GM12878 (cell line): ENCODE data around the gene PAQR5. TPM values are rescaled to one million over a fixed set of nuclear protein-coding genes. Genes with fewer than 3 reads are reported as not detected.

ENCODE experiments used
- ATAC-seq: fragments of 200-7000 bp; cut with Tn5 transposase; 3 replicates; pipeline ENCODE4 v1.9.1; 2020; ENCODE audit warnings: mild to moderate bottlenecking, moderate library complexity
- BruUV-seq: library from RNA; stranded (reverse); fragments of 400-500 nt; replicated peaks from 2 replicates; lab custom pipeline; 2021; lab: Mats Ljungman, UMichigan
- CTCF ChIA-PET: fragments of 300-600 bp; sonication (Branson Sonifier 250); formaldehyde crosslinking; extraction: SDS; loops from one replicate; lab custom pipeline; 2021; ENCODE audit warnings: inconsistent platforms; lab: Yijun Ruan, JAX
- POLR2A ChIA-PET: fragments of 350-600 bp; formaldehyde crosslinking; extraction: SDS; loops from one replicate; lab custom pipeline; 2021; ENCODE audit warnings: inconsistent platforms; lab: Charles Lee
- RAD21 ChIA-PET: fragments of 300-600 bp; sonication (Branson Sonifier 250); formaldehyde crosslinking; loops from one replicate; lab custom pipeline; 2023; ENCODE audit warnings: antibody characterized with exemption; ENCODE audit not compliant: unreplicated experiment; lab: Charles Lee
- SMC1A ChIA-PET: fragments of 300-600 bp; sonication (Branson Sonifier 250); formaldehyde crosslinking; loops from one replicate; lab custom pipeline; 2023; ENCODE audit not compliant: unreplicated experiment, uncharacterized antibody; lab: Charles Lee
- DNase-seq: peaks from one replicate; pipeline ENCODE4 v3.0.0-alpha.2; 2011; ENCODE audit warnings: low read depth, low spot score
- FAIRE-seq: peaks from 3 replicates; lab custom pipeline; 2011; peaks lifted over from hg19 to GRCh38; lab: Jason Lieb, UNC
- H2AFZ ChIP-seq: 2 replicates; pipeline ENCODE4 v1.6.0; 2011; ENCODE audit warnings: low read depth, low read length, control low read depth; ENCODE audit not compliant: control insufficient read depth
- H3K27ac ChIP-seq: 2 replicates; pipeline ENCODE4 v1.5.1; 2011; ENCODE audit warnings: control low read depth; ENCODE audit not compliant: control insufficient read depth, insufficient read depth
- H3K27me3 ChIP-seq, 2 experiments: replicated peaks in 1 of 2; 2 replicates each; pipeline versions ENCODE4 v1.6.0 to v1.6.1; 2011; ENCODE audit warnings: low read length in 1 of 2; ENCODE audit not compliant: control insufficient read depth in 2 of 2, insufficient read depth in 2 of 2
- H3K36me3 ChIP-seq, 2 experiments: 2 replicates each; pipeline ENCODE4 v1.5.1; 2011; ENCODE audit warnings: low read length in 1 of 2; ENCODE audit not compliant: control insufficient read depth in 2 of 2, insufficient read depth in 2 of 2
- H3K4me1 ChIP-seq: 2 replicates; pipeline ENCODE4 v1.6.1; 2011; ENCODE audit warnings: mild to moderate bottlenecking, low read length, moderate library complexity, mixed read lengths; ENCODE audit not compliant: control insufficient read depth, insufficient read depth
- H3K4me2 ChIP-seq: 2 replicates; pipeline ENCODE4 v1.6.0; 2011; ENCODE audit warnings: control low read depth; ENCODE audit not compliant: control insufficient read depth, insufficient read depth
- H3K4me3 ChIP-seq: fragments of 200-600 bp; sonication (generic); 2 replicates; pipeline ENCODE4 v1.5.1; 2016
- H3K79me2 ChIP-seq: 2 replicates; pipeline ENCODE4 v1.6.0; 2011; ENCODE audit warnings: low read length; ENCODE audit not compliant: control insufficient read depth, insufficient read depth
- H3K9ac ChIP-seq: 2 replicates; pipeline ENCODE4 v1.8.0; 2011; ENCODE audit warnings: low read length, control low read depth, mixed read lengths; ENCODE audit not compliant: control insufficient read depth, insufficient read depth
- H3K9me3 ChIP-seq: replicated peaks from 3 replicates; pipeline ENCODE4 v1.5.1; 2011; ENCODE audit warnings: mild to moderate bottlenecking, low read length; ENCODE audit not compliant: control insufficient read depth, insufficient read depth
- H4K20me1 ChIP-seq: 2 replicates; pipeline ENCODE4 v1.6.0; 2011; ENCODE audit not compliant: control insufficient read depth, insufficient read depth
- BCL11A ChIP-seq: IDR thresholded peaks from 2 replicates; pipeline ENCODE4 v1.6.1; 2011; ENCODE audit warnings: low read depth, low read length
- CHD1 ChIP-seq: IDR thresholded peaks from 2 replicates; pipeline ENCODE4 v1.6.1; 2012; ENCODE audit warnings: low read depth, low read length, improper control_type of control experiment
- CREB1 ChIP-seq: IDR thresholded peaks from 2 replicates; pipeline ENCODE4 v1.6.1; 2012; ENCODE audit warnings: low read depth, mild to moderate bottlenecking, inconsistent platforms
- HDAC6 ChIP-seq: fragments of 200-600 bp; sonication (generic); IDR thresholded peaks from one replicate; pipeline ENCODE4 v1.8.0; 2017; ENCODE audit warnings: antibody characterized with exemption; ENCODE audit not compliant: unreplicated experiment
- MYC ChIP-seq: IDR thresholded peaks from 2 replicates; pipeline ENCODE4 v1.6.1; 2011; ENCODE audit warnings: mild to moderate bottlenecking, low read length, moderate library complexity, inconsistent platforms; ENCODE audit not compliant: insufficient read depth, insufficient replicate concordance, insufficient read length, severe bottlenecking
- NR2C1 ChIP-seq: fragments of 450-650 bp; IDR thresholded peaks from 2 replicates; pipeline ENCODE4 v1.6.1; 2017; ENCODE audit warnings: antibody characterized with exemption, mild to moderate bottlenecking, moderate library complexity
- PAX5 ChIP-seq: IDR thresholded peaks from 2 replicates; pipeline ENCODE4 v1.6.1; 2011; ENCODE audit warnings: low read depth, low read length, borderline replicate concordance
- RB1 ChIP-seq: fragments of 450-650 bp; formaldehyde crosslinking; IDR thresholded peaks from 2 replicates; pipeline ENCODE4 v1.6.1; 2017; ENCODE audit warnings: mild to moderate bottlenecking, borderline replicate concordance
- SMARCA5 ChIP-seq: fragments of 450-650 bp; IDR thresholded peaks from 2 replicates; pipeline ENCODE4 v1.6.1; 2017; ENCODE audit warnings: mild to moderate bottlenecking
- TARDBP ChIP-seq: IDR thresholded peaks from 2 replicates; pipeline ENCODE4 v1.6.1; 2016; ENCODE audit warnings: borderline replicate concordance
- YBX1 ChIP-seq: fragments of 450-650 bp; IDR thresholded peaks from 2 replicates; pipeline ENCODE4 v1.6.1; 2016; ENCODE audit warnings: antibody characterized with exemption
- WGBS: methylation state at CpG from one replicate; pipeline ENCODE4 v1.1.6; 2016; ENCODE audit warnings: low lambda C conversion rate; ENCODE audit not compliant: insufficient replicate concordance, insufficient coverage; ENCODE audit errors: missing lambda C conversion rate; 5-methylcytosine and 5-hydroxymethylcytosine counted together
- in situ Hi-C: fragments of 300-500 bp; cut with MboI; formaldehyde crosslinking; loops from 9 replicates; pipeline ENCODE4 v1.14.3; 2018; ENCODE audit warnings: mixed read lengths
- intact Hi-C: fragments of 100-400 bp; cut with micrococcal nuclease; formaldehyde crosslinking; loops from one replicate; pipeline ENCODE4 v1.14.2; 2022; ENCODE audit not compliant: unreplicated experiment
- polyA plus RNA-seq, 11 experiments: library from polyadenylated mRNA; depleted of rRNA in 4 of 11; unstranded in 6 of 11; stranded (reverse) in 5 of 11; fragments of >200 nt; fragmentation: Nextera tagmentation in 4 of 11; fragmentation: Illumina TruSeq in 1 of 11; extraction: Ambion mirVana in 4 of 11; extraction: Trizol in 1 of 11; gene quantifications; 1 replicate in 1 of 11; 2 replicates in 10 of 11; pipeline versions ENCODE4 v1.2.1 to v1.2.3, GENCODE V29; 2011 to 2016; ENCODE audit warnings: inconsistent platforms in 2 of 11, missing spikeins in 2 of 11, low read depth in 1 of 11
- total RNA-seq, 4 experiments: library from RNA; depleted of rRNA in 3 of 4; stranded (reverse); fragments of >200 nt in 3 of 4; fragmentation: Illumina TruSeq in 1 of 4; extraction: Trizol in 1 of 4; gene quantifications; 2 replicates each; pipeline versions ENCODE4 v1.2.1 to v1.2.3, GENCODE V29; 2013 to 2021
- TF ChIP-seq, protein P1 (sequence below): IDR thresholded peaks from 2 replicates; pipeline ENCODE4 v1.6.1; 2012; ENCODE audit warnings: improper control_type of control experiment, low read depth, low read length; ENCODE audit not compliant: insufficient replicate concordance
- TF ChIP-seq, protein P2 (sequence below): fragments of 450-650 bp; IDR thresholded peaks from 2 replicates; pipeline ENCODE4 v1.6.1; 2017; ENCODE audit warnings: mild to moderate bottlenecking, low read depth, inconsistent platforms; ENCODE audit not compliant: poor library complexity, severe bottlenecking
- TF ChIP-seq, protein P3 (sequence below): IDR thresholded peaks from 2 replicates; pipeline ENCODE4 v1.6.1; 2012; ENCODE audit warnings: low read depth, low read length, improper control_type of control experiment
- TF ChIP-seq, protein P4 (sequence below): fragments of 450-650 bp; conservative IDR thresholded peaks from 2 replicates; pipeline ENCODE4 v1.6.1; 2017; ENCODE audit warnings: mild to moderate bottlenecking, moderate library complexity

PAQR5 gene
- total and polyA plus RNA-seq, 10 of the 15 experiments (the other 5 are each of a cell fraction or from before 2014, with no cell fraction given): 0.02 to 0.03 TPM; not detected in 8

DNA sequence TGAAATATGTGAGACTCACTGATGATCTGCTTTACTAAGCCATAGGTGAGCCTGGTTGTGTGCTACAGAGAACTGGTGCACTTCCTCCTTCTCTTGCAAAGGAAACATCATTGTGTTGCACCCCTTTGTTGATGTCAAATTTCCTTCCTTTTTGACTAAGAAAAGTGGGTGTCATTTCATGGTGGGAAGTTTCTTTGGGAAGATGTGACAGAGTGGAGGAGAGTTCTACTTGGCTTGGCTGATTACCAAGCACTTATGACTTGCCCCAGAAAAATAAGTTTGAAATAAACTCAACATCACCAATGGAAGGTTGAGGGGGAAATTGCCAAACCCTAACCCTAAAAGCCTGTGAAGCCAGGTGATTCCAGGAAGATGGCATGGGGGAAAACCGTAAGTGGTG is 61.9 kb downstream of the PAQR5 start:
- Histone ChIP-seq H3K27me3 (no peaks in the 10 kb centered on the region; a peak in 1 of 4 replicates), H3K4me2 (no peak overlapping the region), H2AFZ (no peak overlapping the region), H3K79me2 (no peaks in the 10 kb centered on the region), H3K4me3 (no peak overlapping the region), H3K27ac (no peak overlapping the region), H3K4me1 (no peaks in the 10 kb centered on the region), H3K9ac (no peak overlapping the region), H3K36me3 (no peaks in the 10 kb centered on the region), H4K20me1 (no peaks in the 10 kb centered on the region), H3K9me3 (no peaks in the 10 kb centered on the region)
- DNase-seq: no peak
- FAIRE-seq: no peak
- in situ Hi-C loops: no loop called here
- ChIA-PET SMC1A (no interaction called here), POLR2A (no interaction called here), CTCF (no interaction called here), RAD21 (no interaction called here)
- no TSS peak for BruUV-seq
- WGBS: 0% methylated on average over 1 of the region's 1 CpG
- no peak for ATAC-seq
- intact Hi-C loops: no loop called here
- TF ChIP-seq YBX1 (no peak), MYC (no peak), BCL11A (no peak), NR2C1 (no peak), RB1 (no peak), SMARCA5 (no peak), HDAC6 (no peak), PAX5 (no peak), CREB1 (no peak), CHD1 (no peak), TARDBP (no peak)
- TF ChIP-seq, protein P1, sequence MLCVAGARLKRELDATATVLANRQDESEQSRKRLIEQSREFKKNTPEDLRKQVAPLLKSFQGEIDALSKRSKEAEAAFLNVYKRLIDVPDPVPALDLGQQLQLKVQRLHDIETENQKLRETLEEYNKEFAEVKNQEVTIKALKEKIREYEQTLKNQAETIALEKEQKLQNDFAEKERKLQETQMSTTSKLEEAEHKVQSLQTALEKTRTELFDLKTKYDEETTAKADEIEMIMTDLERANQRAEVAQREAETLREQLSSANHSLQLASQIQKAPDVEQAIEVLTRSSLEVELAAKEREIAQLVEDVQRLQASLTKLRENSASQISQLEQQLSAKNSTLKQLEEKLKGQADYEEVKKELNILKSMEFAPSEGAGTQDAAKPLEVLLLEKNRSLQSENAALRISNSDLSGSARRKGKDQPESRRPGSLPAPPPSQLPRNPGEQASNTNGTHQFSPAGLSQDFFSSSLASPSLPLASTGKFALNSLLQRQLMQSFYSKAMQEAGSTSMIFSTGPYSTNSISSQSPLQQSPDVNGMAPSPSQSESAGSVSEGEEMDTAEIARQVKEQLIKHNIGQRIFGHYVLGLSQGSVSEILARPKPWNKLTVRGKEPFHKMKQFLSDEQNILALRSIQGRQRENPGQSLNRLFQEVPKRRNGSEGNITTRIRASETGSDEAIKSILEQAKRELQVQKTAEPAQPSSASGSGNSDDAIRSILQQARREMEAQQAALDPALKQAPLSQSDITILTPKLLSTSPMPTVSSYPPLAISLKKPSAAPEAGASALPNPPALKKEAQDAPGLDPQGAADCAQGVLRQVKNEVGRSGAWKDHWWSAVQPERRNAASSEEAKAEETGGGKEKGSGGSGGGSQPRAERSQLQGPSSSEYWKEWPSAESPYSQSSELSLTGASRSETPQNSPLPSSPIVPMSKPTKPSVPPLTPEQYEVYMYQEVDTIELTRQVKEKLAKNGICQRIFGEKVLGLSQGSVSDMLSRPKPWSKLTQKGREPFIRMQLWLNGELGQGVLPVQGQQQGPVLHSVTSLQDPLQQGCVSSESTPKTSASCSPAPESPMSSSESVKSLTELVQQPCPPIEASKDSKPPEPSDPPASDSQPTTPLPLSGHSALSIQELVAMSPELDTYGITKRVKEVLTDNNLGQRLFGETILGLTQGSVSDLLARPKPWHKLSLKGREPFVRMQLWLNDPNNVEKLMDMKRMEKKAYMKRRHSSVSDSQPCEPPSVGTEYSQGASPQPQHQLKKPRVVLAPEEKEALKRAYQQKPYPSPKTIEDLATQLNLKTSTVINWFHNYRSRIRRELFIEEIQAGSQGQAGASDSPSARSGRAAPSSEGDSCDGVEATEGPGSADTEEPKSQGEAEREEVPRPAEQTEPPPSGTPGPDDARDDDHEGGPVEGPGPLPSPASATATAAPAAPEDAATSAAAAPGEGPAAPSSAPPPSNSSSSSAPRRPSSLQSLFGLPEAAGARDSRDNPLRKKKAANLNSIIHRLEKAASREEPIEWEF: no peak
- TF ChIP-seq, protein P2, sequence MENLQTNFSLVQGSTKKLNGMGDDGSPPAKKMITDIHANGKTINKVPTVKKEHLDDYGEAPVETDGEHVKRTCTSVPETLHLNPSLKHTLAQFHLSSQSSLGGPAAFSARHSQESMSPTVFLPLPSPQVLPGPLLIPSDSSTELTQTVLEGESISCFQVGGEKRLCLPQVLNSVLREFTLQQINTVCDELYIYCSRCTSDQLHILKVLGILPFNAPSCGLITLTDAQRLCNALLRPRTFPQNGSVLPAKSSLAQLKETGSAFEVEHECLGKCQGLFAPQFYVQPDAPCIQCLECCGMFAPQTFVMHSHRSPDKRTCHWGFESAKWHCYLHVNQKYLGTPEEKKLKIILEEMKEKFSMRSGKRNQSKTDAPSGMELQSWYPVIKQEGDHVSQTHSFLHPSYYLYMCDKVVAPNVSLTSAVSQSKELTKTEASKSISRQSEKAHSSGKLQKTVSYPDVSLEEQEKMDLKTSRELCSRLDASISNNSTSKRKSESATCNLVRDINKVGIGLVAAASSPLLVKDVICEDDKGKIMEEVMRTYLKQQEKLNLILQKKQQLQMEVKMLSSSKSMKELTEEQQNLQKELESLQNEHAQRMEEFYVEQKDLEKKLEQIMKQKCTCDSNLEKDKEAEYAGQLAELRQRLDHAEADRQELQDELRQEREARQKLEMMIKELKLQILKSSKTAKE: no peak
- TF ChIP-seq, protein P3, sequence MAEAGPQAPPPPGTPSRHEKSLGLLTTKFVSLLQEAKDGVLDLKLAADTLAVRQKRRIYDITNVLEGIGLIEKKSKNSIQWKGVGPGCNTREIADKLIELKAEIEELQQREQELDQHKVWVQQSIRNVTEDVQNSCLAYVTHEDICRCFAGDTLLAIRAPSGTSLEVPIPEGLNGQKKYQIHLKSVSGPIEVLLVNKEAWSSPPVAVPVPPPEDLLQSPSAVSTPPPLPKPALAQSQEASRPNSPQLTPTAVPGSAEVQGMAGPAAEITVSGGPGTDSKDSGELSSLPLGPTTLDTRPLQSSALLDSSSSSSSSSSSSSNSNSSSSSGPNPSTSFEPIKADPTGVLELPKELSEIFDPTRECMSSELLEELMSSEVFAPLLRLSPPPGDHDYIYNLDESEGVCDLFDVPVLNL: no peak
- TF ChIP-seq, protein P4, sequence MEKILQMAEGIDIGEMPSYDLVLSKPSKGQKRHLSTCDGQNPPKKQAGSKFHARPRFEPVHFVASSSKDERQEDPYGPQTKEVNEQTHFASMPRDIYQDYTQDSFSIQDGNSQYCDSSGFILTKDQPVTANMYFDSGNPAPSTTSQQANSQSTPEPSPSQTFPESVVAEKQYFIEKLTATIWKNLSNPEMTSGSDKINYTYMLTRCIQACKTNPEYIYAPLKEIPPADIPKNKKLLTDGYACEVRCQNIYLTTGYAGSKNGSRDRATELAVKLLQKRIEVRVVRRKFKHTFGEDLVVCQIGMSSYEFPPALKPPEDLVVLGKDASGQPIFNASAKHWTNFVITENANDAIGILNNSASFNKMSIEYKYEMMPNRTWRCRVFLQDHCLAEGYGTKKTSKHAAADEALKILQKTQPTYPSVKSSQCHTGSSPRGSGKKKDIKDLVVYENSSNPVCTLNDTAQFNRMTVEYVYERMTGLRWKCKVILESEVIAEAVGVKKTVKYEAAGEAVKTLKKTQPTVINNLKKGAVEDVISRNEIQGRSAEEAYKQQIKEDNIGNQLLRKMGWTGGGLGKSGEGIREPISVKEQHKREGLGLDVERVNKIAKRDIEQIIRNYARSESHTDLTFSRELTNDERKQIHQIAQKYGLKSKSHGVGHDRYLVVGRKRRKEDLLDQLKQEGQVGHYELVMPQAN: no peak
